ENCODE measurements around the gene WNK1. TPM values are rescaled to one million over a fixed set of nuclear protein-coding genes. Genes with fewer than 3 reads are reported as not detected.

Gene WNK1
- polyA plus RNA-seq, 1 donor (not counting 4 experiments of a cell fraction or from before 2014, with no cell fraction given), result 72.3 TPM

- Histone ChIP-seq H3K79me2 (ENCODE audit: control insufficient read depth, insufficient read depth, low read length) (peaks cover 28% of the 10 kb centered on the region), H3K4me3 (ENCODE audit: control insufficient read depth in 2 of 3, extremely low read depth in 1 of 3, insufficient read depth in 2 of 3, low read depth in 1 of 3, low read length in 3 of 3) (peak overlapping the region; percentile 28 to 79 (median 47)), H3K36me3 (ENCODE audit: control insufficient read depth in 2 of 2, extremely low read depth in 1 of 2, insufficient read depth in 2 of 2, low read length in 2 of 2) (no peaks in the 10 kb centered on the region), H2AFZ (ENCODE audit: control insufficient read depth, low read length) (peak overlapping the region; percentile 76), H3K27ac (ENCODE audit: control insufficient read depth, insufficient read depth, low read length) (peak overlapping the region; percentile 63), H4K20me1 (ENCODE audit: control insufficient read depth, extremely low read depth, insufficient read depth, low read length) (peaks cover 18% of the 10 kb centered on the region), H3K27me3 (ENCODE audit: control insufficient read depth, extremely low read depth, insufficient read depth, low read length) (no peaks in the 10 kb centered on the region), H3K9me3 (ENCODE audit: control insufficient read depth, low read depth, low read length) (no peaks in the 10 kb centered on the region), H3K4me2 (ENCODE audit: control insufficient read depth, extremely low read depth, insufficient read depth, low read depth, low read length) (peak overlapping the region; percentile 98), H3K4me1 (ENCODE audit: control insufficient read depth, extremely low read depth, insufficient read depth, low read length) (peaks cover 18% of the 10 kb centered on the region), H3K9ac (ENCODE audit: control insufficient read depth, extremely low read depth, insufficient read depth, low read length) (peak overlapping the region; percentile 67), H3K9me1 (ENCODE audit: control insufficient read depth, extremely low read depth, insufficient read depth, low read length) (no peaks in the 10 kb centered on the region)
- dilution Hi-C loops (cut with MboI; ENCODE audit: extremely low pct_ligation_motif_present, low sequenced_read_pairs), result no loop called here
- TF ChIP-seq EZH2 (IDR thresholded peaks at IDR 0.05; ENCODE audit: low read length), result no peak
- TF ChIP-seq CTCF (optimal IDR thresholded peaks at IDR 0.05 in 1 of 3, IDR thresholded peaks at IDR 0.05 in 1 of 3, conservative IDR thresholded peaks at IDR 0.05 in 1 of 3; ENCODE audit: extremely low read depth in 1 of 3, insufficient read depth in 2 of 3, low read length in 3 of 3), result no peak
- no peak for FAIRE-seq
- no peak for DNase-seq (ENCODE audit: low read depth, low spot score)
These were observed 1.8 kb upstream of the WNK1 start for GRCh38 chr12:750366-751191.

GRCh38 chr12:751192-751998, 984 bp upstream of the WNK1 start:
- no peaks in the 10 kb centered on the region for H3K9me1 ChIP-seq (ENCODE audit: control insufficient read depth, extremely low read depth, insufficient read depth, low read length)
- peaks cover 26% of the 10 kb centered on the region for H3K4me1 ChIP-seq (ENCODE audit: control insufficient read depth, extremely low read depth, insufficient read depth, low read length)
- H3K4me3 ChIP-seq (ENCODE audit: control insufficient read depth in 2 of 3, extremely low read depth in 1 of 3, insufficient read depth in 2 of 3, low read depth in 1 of 3, low read length in 3 of 3), result peak overlapping the region; percentile 28 to 79 (median 47)
- no peaks in the 10 kb centered on the region for H3K27me3 ChIP-seq (ENCODE audit: control insufficient read depth, extremely low read depth, insufficient read depth, low read length)
- H3K79me2 ChIP-seq (ENCODE audit: control insufficient read depth, insufficient read depth, low read length), result peaks cover 37% of the 10 kb centered on the region
- no peaks in the 10 kb centered on the region for H3K36me3 ChIP-seq (ENCODE audit: control insufficient read depth in 2 of 2, extremely low read depth in 1 of 2, insufficient read depth in 2 of 2, low read length in 2 of 2)
- H3K4me2 ChIP-seq (ENCODE audit: control insufficient read depth, extremely low read depth, insufficient read depth, low read depth, low read length), result peak overlapping the region; percentile 98
- FAIRE-seq (peak; percentile 74), DNase-seq (ENCODE audit: low read depth, low spot score) (peak; percentile 79)
- H4K20me1 ChIP-seq (ENCODE audit: control insufficient read depth, extremely low read depth, insufficient read depth, low read length), result peaks cover 24% of the 10 kb centered on the region
- peak overlapping the region; percentile 67 for H3K9ac ChIP-seq (ENCODE audit: control insufficient read depth, extremely low read depth, insufficient read depth, low read length)
- peak overlapping the region; percentile 63 for H3K27ac ChIP-seq (ENCODE audit: control insufficient read depth, insufficient read depth, low read length)
- dilution Hi-C loops (cut with MboI; ENCODE audit: extremely low pct_ligation_motif_present, low sequenced_read_pairs), result no loop called here
- TF ChIP-seq CTCF (optimal IDR thresholded peaks at IDR 0.05 in 1 of 3, IDR thresholded peaks at IDR 0.05 in 1 of 3, conservative IDR thresholded peaks at IDR 0.05 in 1 of 3; ENCODE audit: extremely low read depth in 1 of 3, insufficient read depth in 2 of 3, low read length in 3 of 3), result peak; percentile 69 to 79 (median 77)
- no peak for TF ChIP-seq EZH2 (IDR thresholded peaks at IDR 0.05; ENCODE audit: low read length)
- peak overlapping the region; percentile 76 for H2AFZ ChIP-seq (ENCODE audit: control insufficient read depth, low read length)
- no peaks in the 10 kb centered on the region for H3K9me3 ChIP-seq (ENCODE audit: control insufficient read depth, low read depth, low read length)

Measured in keratinocyte (primary cell).